Astrocyte (in vitro differentiated cells and primary cell): Measurements from ENCODE around the gene NBPF3.

Experiments used
- CTCF ChIP-seq: IDR thresholded peaks from 2 replicates; pipeline ENCODE4 v1.5.1; 2011; ENCODE audit warnings: low read depth, mild to moderate bottlenecking, inconsistent platforms, low read length, moderate library complexity; ENCODE audit not compliant: insufficient read depth
- EZH2 ChIP-seq: IDR thresholded peaks from 2 replicates; pipeline ENCODE4 v1.6.1; 2012; ENCODE audit warnings: mild to moderate bottlenecking, low read length, inconsistent platforms; ENCODE audit not compliant: insufficient read depth

GRCh38 chr1:21520899-21521716, 81.2 kb downstream of the NBPF3 start:
- TF ChIP-seq CTCF, result no peak
- TF ChIP-seq EZH2, result no peak
